Measurements from ENCODE around the gene CFAP54. TPM values are rescaled to one million over a fixed set of nuclear protein-coding genes. Genes with fewer than 3 reads are reported as not detected.

Gene CFAP54
- total and polyA plus RNA-seq, 2 experiments from 2014 or later = 0.07 to 0.76 TPM

- TF ChIP-seq, protein P1, sequence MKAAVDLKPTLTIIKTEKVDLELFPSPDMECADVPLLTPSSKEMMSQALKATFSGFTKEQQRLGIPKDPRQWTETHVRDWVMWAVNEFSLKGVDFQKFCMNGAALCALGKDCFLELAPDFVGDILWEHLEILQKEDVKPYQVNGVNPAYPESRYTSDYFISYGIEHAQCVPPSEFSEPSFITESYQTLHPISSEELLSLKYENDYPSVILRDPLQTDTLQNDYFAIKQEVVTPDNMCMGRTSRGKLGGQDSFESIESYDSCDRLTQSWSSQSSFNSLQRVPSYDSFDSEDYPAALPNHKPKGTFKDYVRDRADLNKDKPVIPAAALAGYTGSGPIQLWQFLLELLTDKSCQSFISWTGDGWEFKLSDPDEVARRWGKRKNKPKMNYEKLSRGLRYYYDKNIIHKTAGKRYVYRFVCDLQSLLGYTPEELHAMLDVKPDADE (IDR thresholded peaks at IDR 0.05) = no peak
- TF ChIP-seq REST (IDR thresholded peaks at IDR 0.05; ENCODE audit: unreplicated experiment) (no peak), EZH2 (IDR thresholded peaks at IDR 0.05; ENCODE audit: low read depth, unreplicated experiment) (no peak), JUNB (IDR thresholded peaks at IDR 0.05; ENCODE audit: unreplicated experiment) (no peak), EZH2phosphoT487 (IDR thresholded peaks at IDR 0.05; ENCODE audit: unreplicated experiment) (no peak)
Measured at GRCh38 chr12:96906498-96906848, 417.1 kb downstream of the CFAP54 start (continued).

DNA sequence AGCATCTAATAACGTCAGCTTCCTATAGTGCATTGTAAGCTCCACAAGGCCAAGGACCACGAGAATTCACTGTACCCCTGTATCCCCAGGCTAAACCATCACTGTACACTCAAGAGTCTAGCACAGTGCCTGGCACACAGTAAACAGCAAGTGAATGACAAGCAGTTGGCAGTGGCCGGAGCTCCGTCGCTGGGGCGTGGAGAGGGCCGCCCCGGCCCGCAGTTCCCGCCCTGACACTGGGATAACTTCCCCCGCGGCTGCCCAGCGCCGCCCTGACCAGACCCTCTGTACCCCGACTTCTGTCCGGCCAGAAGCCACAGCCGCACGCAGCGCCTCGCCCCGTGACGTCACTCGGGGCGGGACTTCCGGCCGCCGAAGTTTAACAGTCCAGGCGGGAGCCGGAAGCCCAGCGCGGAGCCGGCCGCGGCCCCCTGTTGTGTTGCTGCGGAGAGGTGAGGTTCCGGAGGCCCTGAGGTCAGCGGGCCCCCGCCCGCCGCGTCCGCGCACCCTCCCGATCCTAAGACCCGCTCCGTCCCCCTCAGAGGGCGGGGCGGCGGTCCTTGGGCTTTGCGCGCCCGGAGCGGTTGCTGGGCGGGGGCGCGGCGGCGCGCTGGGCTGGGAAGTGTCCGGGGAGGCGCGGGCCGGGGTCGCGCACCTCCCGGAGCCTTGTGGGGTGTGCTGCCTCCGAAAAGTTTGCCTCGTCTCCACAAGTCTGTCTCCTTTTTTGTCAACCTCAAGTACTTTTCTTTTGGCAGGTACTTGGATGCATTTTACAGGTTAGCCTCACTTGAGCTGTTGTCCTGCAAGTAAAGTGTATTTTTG is 417.7 kb downstream of the CFAP54 start, which contains the start of gene NEDD1:
NEDD1 (plus strand) TSS at position 409 of the 822 bp plus-strand sequence. CDS start 2,503 bp downstream, outside the sequence.
- peaks cover 2% of the 10 kb centered on the region; the same call in 1 of the 3 replicates for H3K9me3 Mint-ChIP-seq
- peak within 1 kb of the TSS; percentile 75 for H3K4me3 ChIP-seq
- no peaks in the 10 kb centered on the region for H3K36me3 ChIP-seq (ENCODE audit: insufficient read depth)
- peak within 1 kb of the TSS; percentile 97 for H2AFZ ChIP-seq
- DNase-seq (ENCODE audit: low spot score) = peak; percentile 91
- H3K4me1 Mint-ChIP-seq = peaks cover 30% of the 10 kb centered on the region
- H4K20me1 ChIP-seq (replicated peaks; ENCODE audit: insufficient read depth) = no peaks in the 10 kb centered on the region
- H3F3A ChIP-seq (replicated peaks; ENCODE audit: low read depth) = no peaks in the 10 kb centered on the region; the same call in 1 of the 2 replicates
- H3K79me2 ChIP-seq (replicated peaks; ENCODE audit: insufficient read depth) = peaks cover 36% of the 10 kb centered on the region
- H3K27me3 Mint-ChIP-seq (ENCODE audit: insufficient read depth, low read depth, poor library complexity) = peaks cover 2% of the 10 kb centered on the region
- peaks cover 17% of the 10 kb centered on the region for H3K4me1 ChIP-seq (ENCODE audit: insufficient read depth)
- H3K27ac Mint-ChIP-seq = peak within 1 kb of the TSS; percentile 89
- peak within 1 kb of the TSS; percentile 94 for H3K4me3 Mint-ChIP-seq
- ATAC-seq = peak; percentile 91
- H3K27ac ChIP-seq (ENCODE audit: low read depth) = peak within 1 kb of the TSS; percentile 92
- peak within 1 kb of the TSS; percentile 86 for H3K4me2 ChIP-seq
- no peaks in the 10 kb centered on the region; the same call in 1 of the 3 replicates for H3K36me3 Mint-ChIP-seq (ENCODE audit: low read depth)
- H3K27me3 ChIP-seq (ENCODE audit: insufficient read depth) = no peaks in the 10 kb centered on the region
- peaks cover 5% of the 10 kb centered on the region; the same call in 1 of the 2 replicates for H3K9me2 ChIP-seq (ENCODE audit: insufficient read depth)
- no peak for TF ChIP-seq EZH2phosphoT487 (IDR thresholded peaks at IDR 0.05; ENCODE audit: unreplicated experiment)
- peak; percentile 97 for TF ChIP-seq CREB1 (CRISPR knock-in tag; IDR thresholded peaks at IDR 0.05; ENCODE audit: low read depth)
- TF ChIP-seq ZNF331 (CRISPR knock-in tag; IDR thresholded peaks at IDR 0.05; ENCODE audit: low read depth) = no peak
- TF ChIP-seq POLR2AphosphoS5 (IDR thresholded peaks at IDR 0.05; ENCODE audit: low read depth) = peak; percentile 78
- TF ChIP-seq JUNB (IDR thresholded peaks at IDR 0.05; ENCODE audit: unreplicated experiment) = no peak
- TF ChIP-seq NANOG (IDR thresholded peaks at IDR 0.05; ENCODE audit: borderline replicate concordance) = no peak
- TF ChIP-seq ZNF462 (CRISPR knock-in tag; IDR thresholded peaks at IDR 0.05) = no peak
- no peak for TF ChIP-seq ZNF114 (CRISPR knock-in tag; IDR thresholded peaks at IDR 0.05)
